ENCODE data around the gene AIFM3.

The AIFM3 gene

DNA sequence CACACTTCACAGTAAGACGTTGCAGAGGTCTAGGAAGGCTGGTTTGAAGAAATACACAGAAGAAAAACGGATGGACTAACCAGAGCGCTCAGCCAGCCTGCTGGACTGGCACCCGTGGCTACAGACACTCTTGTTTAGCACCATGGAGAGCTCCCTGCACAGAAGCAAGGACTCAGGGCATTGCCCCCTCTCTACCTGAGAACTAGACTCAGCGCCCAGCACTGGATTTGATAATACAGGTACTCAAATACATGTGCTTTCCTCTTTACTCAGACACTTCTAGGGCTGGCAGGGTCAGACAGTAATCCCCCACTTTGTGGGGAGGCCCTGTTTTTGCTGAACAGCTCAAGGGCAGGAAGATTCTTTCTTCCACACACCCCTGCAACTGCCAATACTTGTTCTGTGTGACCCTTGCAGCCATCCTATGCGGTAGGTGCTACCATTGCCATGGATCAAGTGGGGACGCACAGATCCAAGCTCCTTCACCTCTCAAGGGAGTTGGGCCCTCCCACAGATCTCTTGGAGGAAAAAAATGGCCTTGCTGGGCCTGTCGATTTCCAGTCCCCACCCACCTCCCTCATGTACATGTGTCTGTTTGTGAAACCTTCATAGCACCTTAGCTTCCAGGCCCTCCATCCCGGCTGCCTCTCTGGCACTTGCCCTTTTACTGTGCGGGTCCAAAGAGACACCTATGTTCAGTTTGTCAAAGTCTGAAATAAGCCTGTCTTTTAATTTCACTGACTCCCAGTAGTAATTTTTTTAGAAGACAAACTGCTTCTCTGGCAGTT lies 42.8 kb downstream of the AIFM3 start:
- H3K36me3 ChIP-seq (ENCODE audit: insufficient read depth, low read length), result no peaks in the 10 kb centered on the region
- H3K4me1 ChIP-seq (ENCODE audit: insufficient read depth, low read length, poor library complexity, severe bottlenecking), result no peaks in the 10 kb centered on the region
- no peaks in the 10 kb centered on the region for H3K9me2 ChIP-seq (replicated peaks; ENCODE audit: low read depth, low read length)
- H3K4me2 ChIP-seq (ENCODE audit: low read depth, low read length, poor library complexity, severe bottlenecking), result no peak overlapping the region
- H4K20me1 ChIP-seq (ENCODE audit: insufficient read depth, low read length, poor library complexity, severe bottlenecking), result no peaks in the 10 kb centered on the region
- TF ChIP-seq, protein P1, sequence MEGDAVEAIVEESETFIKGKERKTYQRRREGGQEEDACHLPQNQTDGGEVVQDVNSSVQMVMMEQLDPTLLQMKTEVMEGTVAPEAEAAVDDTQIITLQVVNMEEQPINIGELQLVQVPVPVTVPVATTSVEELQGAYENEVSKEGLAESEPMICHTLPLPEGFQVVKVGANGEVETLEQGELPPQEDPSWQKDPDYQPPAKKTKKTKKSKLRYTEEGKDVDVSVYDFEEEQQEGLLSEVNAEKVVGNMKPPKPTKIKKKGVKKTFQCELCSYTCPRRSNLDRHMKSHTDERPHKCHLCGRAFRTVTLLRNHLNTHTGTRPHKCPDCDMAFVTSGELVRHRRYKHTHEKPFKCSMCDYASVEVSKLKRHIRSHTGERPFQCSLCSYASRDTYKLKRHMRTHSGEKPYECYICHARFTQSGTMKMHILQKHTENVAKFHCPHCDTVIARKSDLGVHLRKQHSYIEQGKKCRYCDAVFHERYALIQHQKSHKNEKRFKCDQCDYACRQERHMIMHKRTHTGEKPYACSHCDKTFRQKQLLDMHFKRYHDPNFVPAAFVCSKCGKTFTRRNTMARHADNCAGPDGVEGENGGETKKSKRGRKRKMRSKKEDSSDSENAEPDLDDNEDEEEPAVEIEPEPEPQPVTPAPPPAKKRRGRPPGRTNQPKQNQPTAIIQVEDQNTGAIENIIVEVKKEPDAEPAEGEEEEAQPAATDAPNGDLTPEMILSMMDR (conservative IDR thresholded peaks at IDR 0.05; ENCODE audit: low read length), result no peak
- TF ChIP-seq EZH2phosphoT487 (IDR thresholded peaks at IDR 0.05; ENCODE audit: borderline replicate concordance), result no peak
- no peak overlapping the region for H3K9ac ChIP-seq (ENCODE audit: low read depth, low read length, poor library complexity, severe bottlenecking)
- no peak overlapping the region for H3K4me3 ChIP-seq (ENCODE audit: low read length, poor library complexity, severe bottlenecking)
- no peaks in the 10 kb centered on the region for H3F3A ChIP-seq (ENCODE audit: low read depth)
- no peaks in the 10 kb centered on the region for H3K9me3 ChIP-seq (ENCODE audit: insufficient read depth, low read depth, low read length)
- H3K27me3 ChIP-seq (ENCODE audit: insufficient read depth, low read length, poor library complexity, severe bottlenecking), result no peaks in the 10 kb centered on the region
- no peak overlapping the region for H2AFZ ChIP-seq (ENCODE audit: low read length)
- no peaks in the 10 kb centered on the region for H3K79me2 ChIP-seq (ENCODE audit: insufficient read depth, low read length)

DNA sequence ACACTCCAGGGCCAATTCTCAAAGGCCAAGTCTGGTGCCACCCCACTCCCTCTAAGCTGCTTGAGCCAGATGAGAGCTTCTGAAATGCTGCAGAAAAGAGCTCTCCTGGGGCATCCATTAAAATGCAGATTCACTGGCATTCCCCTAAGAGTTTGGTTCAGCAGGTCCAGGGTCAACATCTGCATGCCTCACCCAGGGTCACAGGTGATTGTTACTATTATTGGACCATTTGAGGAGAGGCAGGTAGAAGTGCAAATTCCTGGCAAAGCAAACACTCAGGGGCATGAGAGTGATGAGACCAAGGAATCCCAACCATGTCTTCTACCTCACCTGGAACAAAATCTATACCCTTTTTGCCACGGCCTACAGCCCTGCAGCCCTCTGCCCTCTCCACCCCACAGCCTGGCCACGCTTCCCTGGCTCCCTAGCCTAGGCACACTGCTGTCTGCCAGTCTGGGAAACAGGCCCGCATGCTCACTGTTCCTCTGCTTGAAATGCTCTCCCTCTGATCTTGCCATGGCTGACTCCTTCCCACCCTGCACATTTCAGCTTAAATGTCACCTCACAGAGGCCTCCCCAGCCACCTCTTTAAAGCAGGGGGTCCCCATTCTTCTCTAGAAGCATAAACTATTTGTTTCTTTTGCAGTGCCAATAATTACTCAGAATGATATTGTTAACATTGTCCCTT lies 43.5 kb downstream of the AIFM3 start:
- H3K9me2 ChIP-seq (replicated peaks; ENCODE audit: low read depth, low read length), result no peaks in the 10 kb centered on the region
- no peak overlapping the region for H2AFZ ChIP-seq (ENCODE audit: low read length)
- no peak overlapping the region for H3K4me2 ChIP-seq (ENCODE audit: low read depth, low read length, poor library complexity, severe bottlenecking)
- H3K9me3 ChIP-seq (ENCODE audit: insufficient read depth, low read depth, low read length), result no peaks in the 10 kb centered on the region
- no peaks in the 10 kb centered on the region for H3K36me3 ChIP-seq (ENCODE audit: insufficient read depth, low read length)
- TF ChIP-seq, protein P1 (conservative IDR thresholded peaks at IDR 0.05; ENCODE audit: low read length), result no peak
- TF ChIP-seq EZH2phosphoT487 (IDR thresholded peaks at IDR 0.05; ENCODE audit: borderline replicate concordance), result no peak
- H3K4me3 ChIP-seq (ENCODE audit: low read length, poor library complexity, severe bottlenecking), result no peak overlapping the region
- H4K20me1 ChIP-seq (ENCODE audit: insufficient read depth, low read length, poor library complexity, severe bottlenecking), result no peaks in the 10 kb centered on the region
- no peaks in the 10 kb centered on the region for H3K27me3 ChIP-seq (ENCODE audit: insufficient read depth, low read length, poor library complexity, severe bottlenecking)
- no peaks in the 10 kb centered on the region for H3F3A ChIP-seq (ENCODE audit: low read depth)
- no peaks in the 10 kb centered on the region for H3K4me1 ChIP-seq (ENCODE audit: insufficient read depth, low read length, poor library complexity, severe bottlenecking)
- no peak overlapping the region for H3K9ac ChIP-seq (ENCODE audit: low read depth, low read length, poor library complexity, severe bottlenecking)
- no peaks in the 10 kb centered on the region for H3K79me2 ChIP-seq (ENCODE audit: insufficient read depth, low read length)

DNA sequence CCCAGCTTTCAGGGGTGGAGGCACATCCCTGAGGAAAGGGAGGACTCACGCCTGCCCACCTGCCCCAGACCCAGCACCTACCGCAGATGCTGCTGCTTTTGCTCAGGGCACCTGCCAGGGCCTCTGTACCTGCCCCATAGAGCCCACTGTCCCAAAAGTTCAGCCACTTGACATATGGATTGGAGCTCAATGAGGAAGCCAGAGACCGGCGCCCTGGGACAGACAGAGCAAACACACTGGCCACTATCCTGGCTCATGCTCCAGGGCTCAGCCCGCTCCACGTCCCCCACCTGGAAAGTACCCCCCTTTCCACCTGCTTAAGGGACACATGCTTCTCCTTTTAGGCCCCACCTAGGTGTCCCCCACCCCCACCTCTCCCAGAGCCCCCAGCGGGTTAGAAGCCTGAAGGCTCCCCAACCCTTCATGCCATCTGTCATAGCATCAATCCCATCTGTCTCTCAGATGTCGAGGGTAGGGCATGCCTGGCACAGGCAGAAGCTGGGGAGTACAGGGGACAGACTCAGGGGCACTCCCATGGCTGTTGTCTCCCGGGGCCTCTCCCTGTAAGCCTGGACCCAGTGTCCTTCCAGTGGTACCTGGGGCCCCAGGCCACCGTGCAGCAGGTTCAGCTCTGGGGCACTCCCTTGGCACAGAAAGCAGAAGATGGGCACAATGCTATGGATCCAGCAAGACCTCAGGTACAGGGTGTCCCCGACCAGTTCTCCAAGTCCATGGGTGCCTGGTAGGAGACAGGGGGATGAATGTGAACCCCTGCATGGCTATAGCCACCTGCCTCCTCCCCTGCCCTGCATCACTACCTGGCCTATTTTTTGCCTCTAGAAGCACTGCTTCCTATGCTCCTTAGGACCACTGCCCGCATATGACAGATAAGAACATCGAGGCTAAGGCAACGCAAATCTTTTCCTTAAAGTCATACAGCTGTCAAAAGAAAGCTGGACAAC lies 45.7 kb downstream of the AIFM3 start:
- no peaks in the 10 kb centered on the region for H4K20me1 ChIP-seq (ENCODE audit: insufficient read depth, low read length, poor library complexity, severe bottlenecking)
- H3K4me3 ChIP-seq (ENCODE audit: low read length, poor library complexity, severe bottlenecking), result no peak overlapping the region
- H3K27me3 ChIP-seq (ENCODE audit: insufficient read depth, low read length, poor library complexity, severe bottlenecking), result no peaks in the 10 kb centered on the region
- H3K9me2 ChIP-seq (replicated peaks; ENCODE audit: low read depth, low read length), result no peaks in the 10 kb centered on the region
- no peak for TF ChIP-seq EZH2phosphoT487 (IDR thresholded peaks at IDR 0.05; ENCODE audit: borderline replicate concordance)
- H3K79me2 ChIP-seq (ENCODE audit: insufficient read depth, low read length), result no peaks in the 10 kb centered on the region
- no peaks in the 10 kb centered on the region for H3K4me1 ChIP-seq (ENCODE audit: insufficient read depth, low read length, poor library complexity, severe bottlenecking)
- no peak overlapping the region for H2AFZ ChIP-seq (ENCODE audit: low read length)
- no peaks in the 10 kb centered on the region for H3K9me3 ChIP-seq (ENCODE audit: insufficient read depth, low read depth, low read length)
- H3K36me3 ChIP-seq (ENCODE audit: insufficient read depth, low read length), result no peaks in the 10 kb centered on the region
- H3K4me2 ChIP-seq (ENCODE audit: low read depth, low read length, poor library complexity, severe bottlenecking), result no peak overlapping the region
- H3K9ac ChIP-seq (ENCODE audit: low read depth, low read length, poor library complexity, severe bottlenecking), result no peak overlapping the region
- no peaks in the 10 kb centered on the region for H3F3A ChIP-seq (ENCODE audit: low read depth)
